ENCODE measurements around the gene MRPS34.

GRCh38 chr16:1766701-1767100, 6.2 kb downstream of the MRPS34 start:
- TF ChIP-seq, protein P1, sequence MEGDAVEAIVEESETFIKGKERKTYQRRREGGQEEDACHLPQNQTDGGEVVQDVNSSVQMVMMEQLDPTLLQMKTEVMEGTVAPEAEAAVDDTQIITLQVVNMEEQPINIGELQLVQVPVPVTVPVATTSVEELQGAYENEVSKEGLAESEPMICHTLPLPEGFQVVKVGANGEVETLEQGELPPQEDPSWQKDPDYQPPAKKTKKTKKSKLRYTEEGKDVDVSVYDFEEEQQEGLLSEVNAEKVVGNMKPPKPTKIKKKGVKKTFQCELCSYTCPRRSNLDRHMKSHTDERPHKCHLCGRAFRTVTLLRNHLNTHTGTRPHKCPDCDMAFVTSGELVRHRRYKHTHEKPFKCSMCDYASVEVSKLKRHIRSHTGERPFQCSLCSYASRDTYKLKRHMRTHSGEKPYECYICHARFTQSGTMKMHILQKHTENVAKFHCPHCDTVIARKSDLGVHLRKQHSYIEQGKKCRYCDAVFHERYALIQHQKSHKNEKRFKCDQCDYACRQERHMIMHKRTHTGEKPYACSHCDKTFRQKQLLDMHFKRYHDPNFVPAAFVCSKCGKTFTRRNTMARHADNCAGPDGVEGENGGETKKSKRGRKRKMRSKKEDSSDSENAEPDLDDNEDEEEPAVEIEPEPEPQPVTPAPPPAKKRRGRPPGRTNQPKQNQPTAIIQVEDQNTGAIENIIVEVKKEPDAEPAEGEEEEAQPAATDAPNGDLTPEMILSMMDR (IDR thresholded peaks at IDR 0.05; ENCODE audit: low read depth, low read length, missing input control) = no peak
- TF ChIP-seq, protein P2, sequence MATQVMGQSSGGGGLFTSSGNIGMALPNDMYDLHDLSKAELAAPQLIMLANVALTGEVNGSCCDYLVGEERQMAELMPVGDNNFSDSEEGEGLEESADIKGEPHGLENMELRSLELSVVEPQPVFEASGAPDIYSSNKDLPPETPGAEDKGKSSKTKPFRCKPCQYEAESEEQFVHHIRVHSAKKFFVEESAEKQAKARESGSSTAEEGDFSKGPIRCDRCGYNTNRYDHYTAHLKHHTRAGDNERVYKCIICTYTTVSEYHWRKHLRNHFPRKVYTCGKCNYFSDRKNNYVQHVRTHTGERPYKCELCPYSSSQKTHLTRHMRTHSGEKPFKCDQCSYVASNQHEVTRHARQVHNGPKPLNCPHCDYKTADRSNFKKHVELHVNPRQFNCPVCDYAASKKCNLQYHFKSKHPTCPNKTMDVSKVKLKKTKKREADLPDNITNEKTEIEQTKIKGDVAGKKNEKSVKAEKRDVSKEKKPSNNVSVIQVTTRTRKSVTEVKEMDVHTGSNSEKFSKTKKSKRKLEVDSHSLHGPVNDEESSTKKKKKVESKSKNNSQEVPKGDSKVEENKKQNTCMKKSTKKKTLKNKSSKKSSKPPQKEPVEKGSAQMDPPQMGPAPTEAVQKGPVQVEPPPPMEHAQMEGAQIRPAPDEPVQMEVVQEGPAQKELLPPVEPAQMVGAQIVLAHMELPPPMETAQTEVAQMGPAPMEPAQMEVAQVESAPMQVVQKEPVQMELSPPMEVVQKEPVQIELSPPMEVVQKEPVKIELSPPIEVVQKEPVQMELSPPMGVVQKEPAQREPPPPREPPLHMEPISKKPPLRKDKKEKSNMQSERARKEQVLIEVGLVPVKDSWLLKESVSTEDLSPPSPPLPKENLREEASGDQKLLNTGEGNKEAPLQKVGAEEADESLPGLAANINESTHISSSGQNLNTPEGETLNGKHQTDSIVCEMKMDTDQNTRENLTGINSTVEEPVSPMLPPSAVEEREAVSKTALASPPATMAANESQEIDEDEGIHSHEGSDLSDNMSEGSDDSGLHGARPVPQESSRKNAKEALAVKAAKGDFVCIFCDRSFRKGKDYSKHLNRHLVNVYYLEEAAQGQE (IDR thresholded peaks at IDR 0.05) = no peak
- TF ChIP-seq EGR1 (IDR thresholded peaks at IDR 0.05; ENCODE audit: low read depth in 2 of 2) = no peak
- no peak for TF ChIP-seq YY1 (IDR thresholded peaks at IDR 0.05)
- no peak for TF ChIP-seq MAX (IDR thresholded peaks at IDR 0.05)
- no peak for TF ChIP-seq TAF1 (conservative IDR thresholded peaks at IDR 0.05)
- no peak for TF ChIP-seq RAD21 (IDR thresholded peaks at IDR 0.05)

Data from liver (tissue), 3 donors.